GM23338 (cell line): ENCODE results near the gene TXLNB.

Source experiments
- EZH2 ChIP-seq: fragments of 200-600 bp; sonication (generic); IDR thresholded peaks from one replicate; pipeline ENCODE4 v1.8.0; 2017; ENCODE audit warnings: antibody characterized with exemption, mild to moderate bottlenecking, low read depth; ENCODE audit not compliant: unreplicated experiment
- EZH2phosphoT487 ChIP-seq: fragments of 200-600 bp; sonication (generic); IDR thresholded peaks from one replicate; pipeline ENCODE4 v1.8.1; 2018; ENCODE audit warnings: antibody characterized with exemption; ENCODE audit not compliant: unreplicated experiment
- TF ChIP-seq, protein P1 (sequence below), 2 experiments: fragments of 200-600 bp in 1 of 2; sonication (generic) in 1 of 2; conservative IDR thresholded peaks; 2 replicates each; pipeline versions ENCODE4 v1.5.1 to v1.6.1; 2016 to 2017; ENCODE audit warnings: antibody characterized with exemption in 2 of 2, low read depth in 2 of 2, mild to moderate bottlenecking in 2 of 2, moderate library complexity in 1 of 2
- TF ChIP-seq, protein P2 (sequence below): IDR thresholded peaks from one replicate; pipeline ENCODE4 v1.6.1; 2018; ENCODE audit warnings: antibody characterized with exemption; ENCODE audit not compliant: unreplicated experiment

DNA sequence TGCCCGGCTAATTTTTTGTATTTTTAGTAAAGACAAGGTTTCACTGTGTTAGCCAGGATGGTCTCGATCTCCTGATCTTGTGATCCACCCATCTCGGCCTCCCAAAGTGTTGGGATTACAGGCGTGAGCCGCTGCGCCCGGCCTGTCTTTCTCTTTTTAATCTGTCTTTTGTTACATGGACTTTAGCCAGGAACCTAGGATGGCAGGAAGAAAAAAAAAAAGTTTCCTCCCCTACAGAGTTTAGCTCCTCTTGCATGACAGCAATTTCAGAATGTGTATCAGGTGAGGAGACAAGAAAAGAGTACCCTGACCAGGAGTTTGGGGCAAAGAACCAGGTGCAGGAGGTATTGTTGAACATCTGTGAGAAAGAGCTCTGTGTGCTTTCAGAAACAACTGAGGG, 21.4 kb upstream of the TXLNB start:
- no peak for TF ChIP-seq EZH2
- TF ChIP-seq, protein P1, sequence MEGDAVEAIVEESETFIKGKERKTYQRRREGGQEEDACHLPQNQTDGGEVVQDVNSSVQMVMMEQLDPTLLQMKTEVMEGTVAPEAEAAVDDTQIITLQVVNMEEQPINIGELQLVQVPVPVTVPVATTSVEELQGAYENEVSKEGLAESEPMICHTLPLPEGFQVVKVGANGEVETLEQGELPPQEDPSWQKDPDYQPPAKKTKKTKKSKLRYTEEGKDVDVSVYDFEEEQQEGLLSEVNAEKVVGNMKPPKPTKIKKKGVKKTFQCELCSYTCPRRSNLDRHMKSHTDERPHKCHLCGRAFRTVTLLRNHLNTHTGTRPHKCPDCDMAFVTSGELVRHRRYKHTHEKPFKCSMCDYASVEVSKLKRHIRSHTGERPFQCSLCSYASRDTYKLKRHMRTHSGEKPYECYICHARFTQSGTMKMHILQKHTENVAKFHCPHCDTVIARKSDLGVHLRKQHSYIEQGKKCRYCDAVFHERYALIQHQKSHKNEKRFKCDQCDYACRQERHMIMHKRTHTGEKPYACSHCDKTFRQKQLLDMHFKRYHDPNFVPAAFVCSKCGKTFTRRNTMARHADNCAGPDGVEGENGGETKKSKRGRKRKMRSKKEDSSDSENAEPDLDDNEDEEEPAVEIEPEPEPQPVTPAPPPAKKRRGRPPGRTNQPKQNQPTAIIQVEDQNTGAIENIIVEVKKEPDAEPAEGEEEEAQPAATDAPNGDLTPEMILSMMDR (conservative IDR thresholded peaks at IDR 0.05; ENCODE audit: low read depth in 2 of 2): no peak
- TF ChIP-seq EZH2phosphoT487: no peak
- TF ChIP-seq, protein P2, sequence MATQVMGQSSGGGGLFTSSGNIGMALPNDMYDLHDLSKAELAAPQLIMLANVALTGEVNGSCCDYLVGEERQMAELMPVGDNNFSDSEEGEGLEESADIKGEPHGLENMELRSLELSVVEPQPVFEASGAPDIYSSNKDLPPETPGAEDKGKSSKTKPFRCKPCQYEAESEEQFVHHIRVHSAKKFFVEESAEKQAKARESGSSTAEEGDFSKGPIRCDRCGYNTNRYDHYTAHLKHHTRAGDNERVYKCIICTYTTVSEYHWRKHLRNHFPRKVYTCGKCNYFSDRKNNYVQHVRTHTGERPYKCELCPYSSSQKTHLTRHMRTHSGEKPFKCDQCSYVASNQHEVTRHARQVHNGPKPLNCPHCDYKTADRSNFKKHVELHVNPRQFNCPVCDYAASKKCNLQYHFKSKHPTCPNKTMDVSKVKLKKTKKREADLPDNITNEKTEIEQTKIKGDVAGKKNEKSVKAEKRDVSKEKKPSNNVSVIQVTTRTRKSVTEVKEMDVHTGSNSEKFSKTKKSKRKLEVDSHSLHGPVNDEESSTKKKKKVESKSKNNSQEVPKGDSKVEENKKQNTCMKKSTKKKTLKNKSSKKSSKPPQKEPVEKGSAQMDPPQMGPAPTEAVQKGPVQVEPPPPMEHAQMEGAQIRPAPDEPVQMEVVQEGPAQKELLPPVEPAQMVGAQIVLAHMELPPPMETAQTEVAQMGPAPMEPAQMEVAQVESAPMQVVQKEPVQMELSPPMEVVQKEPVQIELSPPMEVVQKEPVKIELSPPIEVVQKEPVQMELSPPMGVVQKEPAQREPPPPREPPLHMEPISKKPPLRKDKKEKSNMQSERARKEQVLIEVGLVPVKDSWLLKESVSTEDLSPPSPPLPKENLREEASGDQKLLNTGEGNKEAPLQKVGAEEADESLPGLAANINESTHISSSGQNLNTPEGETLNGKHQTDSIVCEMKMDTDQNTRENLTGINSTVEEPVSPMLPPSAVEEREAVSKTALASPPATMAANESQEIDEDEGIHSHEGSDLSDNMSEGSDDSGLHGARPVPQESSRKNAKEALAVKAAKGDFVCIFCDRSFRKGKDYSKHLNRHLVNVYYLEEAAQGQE: no peak
